Erythroblast (primary cell): ENCODE results near the gene GRIK4.

Experiments
- DNase-seq, 2 experiments: peaks; one replicate each; lab custom pipeline; 2025; lab: John Stamatoyannopoulos, UW
- GATA1 ChIP-seq: IDR thresholded peaks from 2 replicates; pipeline ENCODE4 v1.6.1; 2011; ENCODE audit warnings: low read depth, mild to moderate bottlenecking, control low read depth, low read length, moderate library complexity
- POLR2A ChIP-seq: IDR thresholded peaks from 2 replicates; pipeline ENCODE4 v1.6.1; 2011; ENCODE audit warnings: mild to moderate bottlenecking, low read length

Gene GRIK4

DNA sequence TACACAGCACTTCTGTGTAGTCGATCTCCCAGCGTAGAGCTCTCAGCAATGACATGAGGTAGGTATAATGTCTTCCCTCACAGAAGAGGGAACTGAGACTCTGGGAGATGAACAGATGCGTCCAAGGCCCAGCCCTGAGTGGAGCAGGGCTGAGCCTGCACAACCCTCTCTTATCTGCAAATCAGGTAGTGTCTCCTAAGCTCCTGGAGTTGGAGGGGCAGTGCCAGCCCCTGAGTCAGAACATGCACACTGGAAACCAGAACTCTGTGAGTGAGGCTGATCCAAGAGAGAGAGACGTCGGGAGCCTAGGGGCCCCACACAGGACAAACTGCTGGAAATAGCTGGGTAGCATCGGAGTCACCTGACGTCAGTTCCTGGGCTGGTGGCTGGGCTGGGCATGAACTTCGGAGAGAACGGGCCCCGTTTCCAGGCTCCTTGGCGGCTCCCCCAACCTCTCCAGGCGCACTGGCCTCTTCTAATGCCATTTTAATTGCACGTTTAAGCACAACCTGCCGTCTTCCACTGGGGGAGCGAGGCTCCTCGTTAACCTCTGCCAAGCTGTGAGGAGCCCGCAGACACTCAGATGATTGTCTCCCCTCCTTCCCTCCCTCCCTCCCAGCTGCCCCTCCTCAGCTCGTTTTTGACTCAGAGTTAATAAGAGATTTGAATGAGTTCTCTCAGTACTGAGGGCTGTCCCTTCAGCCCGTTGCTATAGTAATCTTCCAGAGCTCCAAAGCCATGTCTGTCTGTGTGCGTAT lies 321.1 kb downstream of the GRIK4 start:
- DNase-seq, result no peak
- TF ChIP-seq POLR2A (no peak), GATA1 (no peak)

DNA sequence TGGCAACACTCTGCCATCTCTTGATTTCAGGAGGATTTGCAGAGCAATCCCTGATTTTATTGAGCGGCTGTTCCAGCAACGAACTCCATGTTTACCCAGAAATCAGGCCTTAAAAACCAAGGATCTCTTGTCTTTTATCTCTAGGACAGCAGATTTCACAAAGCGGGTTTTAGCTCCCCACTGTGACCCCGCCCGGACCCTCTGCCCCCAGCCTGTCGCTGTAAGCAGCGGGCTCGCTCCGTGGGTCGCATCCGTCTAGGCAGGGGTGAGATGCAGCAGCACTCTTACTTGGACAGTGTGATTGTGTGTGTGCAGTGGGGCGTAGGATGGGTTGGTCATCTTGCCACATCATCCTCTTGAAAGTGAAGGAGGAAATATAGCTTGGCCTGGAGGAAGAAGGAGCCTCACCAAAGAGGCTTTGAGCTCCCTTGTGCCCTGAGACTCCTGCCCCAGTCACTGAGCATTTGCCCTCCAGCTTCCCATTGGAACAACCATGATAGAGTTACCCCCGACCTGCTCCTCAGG lies 323.2 kb downstream of the GRIK4 start:
- no peak for TF ChIP-seq POLR2A
- TF ChIP-seq GATA1, result no peak
- DNase-seq, result no peak

DNA sequence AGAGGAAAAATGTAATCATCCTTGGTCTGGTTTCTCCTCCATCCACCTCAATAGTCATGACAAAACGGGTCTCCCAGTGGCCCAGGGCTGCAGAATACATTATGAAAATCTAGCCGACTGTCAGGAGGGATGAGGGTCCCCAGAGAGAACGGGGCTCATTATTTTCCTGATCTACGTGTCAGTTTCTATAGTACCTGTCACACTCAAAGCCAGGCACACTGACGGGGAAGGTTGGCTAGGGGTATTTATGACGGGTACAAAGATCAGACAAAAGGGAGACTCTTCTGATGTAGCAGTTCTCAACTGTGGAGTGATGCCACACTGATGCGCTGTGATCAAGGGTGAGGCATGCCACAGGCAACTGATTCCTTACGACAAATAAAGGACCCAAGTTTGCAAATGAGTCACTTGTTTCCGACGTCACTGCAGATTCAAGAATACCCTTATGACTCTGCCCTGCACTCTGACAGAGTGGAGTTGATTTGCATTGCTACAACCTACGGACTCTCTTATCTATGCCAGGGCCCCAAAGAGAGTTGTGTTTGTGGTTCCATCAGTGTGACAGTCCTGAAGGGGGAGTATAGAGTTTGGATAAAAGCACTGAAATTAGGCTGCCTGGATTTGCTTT lies 324.2 kb downstream of the GRIK4 start:
- no peak for DNase-seq

DNA sequence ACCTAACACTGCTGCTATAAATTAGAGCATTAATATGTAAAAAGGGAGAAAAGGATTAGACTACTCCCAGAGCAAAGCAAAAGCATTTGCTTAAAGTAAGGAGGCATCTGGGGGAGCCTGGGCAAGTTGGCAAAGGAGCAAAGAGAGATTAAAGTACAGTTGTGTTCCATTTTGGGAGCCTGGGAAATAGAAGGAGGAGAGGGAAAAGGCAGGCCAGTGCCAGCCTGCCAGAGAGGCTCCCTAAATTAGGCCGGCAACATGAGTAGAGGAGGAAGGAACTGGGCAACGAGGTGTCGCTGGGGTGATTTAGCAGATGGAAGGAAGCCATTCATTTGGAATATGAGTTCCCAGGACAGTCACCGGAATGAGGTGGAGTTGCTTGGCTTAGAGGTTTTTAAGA lies 326.1 kb downstream of the GRIK4 start:
- TF ChIP-seq GATA1 (no peak), POLR2A (no peak)
- no peak for DNase-seq

More for the DNA sequence above, 324.2 kb downstream of the GRIK4 start:
- TF ChIP-seq GATA1 (no peak), POLR2A (no peak)

DNA sequence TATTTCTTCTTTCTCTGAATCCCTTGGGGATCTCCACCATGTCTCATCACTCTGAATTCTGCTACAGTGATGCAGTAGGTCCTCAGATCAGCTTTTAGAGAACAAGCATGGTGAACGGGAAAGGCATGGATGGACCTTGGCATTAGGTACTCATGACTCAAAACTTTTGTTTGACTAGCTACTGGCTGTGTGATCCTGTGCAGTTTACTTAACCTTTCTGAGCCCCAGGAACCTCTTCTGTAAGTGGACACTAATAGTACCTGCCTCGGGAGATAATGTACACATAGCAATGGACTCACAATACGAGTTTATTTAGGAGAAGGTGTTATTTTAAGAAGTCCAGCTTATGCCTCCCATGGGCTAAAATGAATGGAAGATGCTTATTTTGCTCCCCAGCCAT lies 327.7 kb downstream of the GRIK4 start:
- TF ChIP-seq POLR2A, result no peak
- TF ChIP-seq GATA1, result no peak
- DNase-seq, result no peak

DNA sequence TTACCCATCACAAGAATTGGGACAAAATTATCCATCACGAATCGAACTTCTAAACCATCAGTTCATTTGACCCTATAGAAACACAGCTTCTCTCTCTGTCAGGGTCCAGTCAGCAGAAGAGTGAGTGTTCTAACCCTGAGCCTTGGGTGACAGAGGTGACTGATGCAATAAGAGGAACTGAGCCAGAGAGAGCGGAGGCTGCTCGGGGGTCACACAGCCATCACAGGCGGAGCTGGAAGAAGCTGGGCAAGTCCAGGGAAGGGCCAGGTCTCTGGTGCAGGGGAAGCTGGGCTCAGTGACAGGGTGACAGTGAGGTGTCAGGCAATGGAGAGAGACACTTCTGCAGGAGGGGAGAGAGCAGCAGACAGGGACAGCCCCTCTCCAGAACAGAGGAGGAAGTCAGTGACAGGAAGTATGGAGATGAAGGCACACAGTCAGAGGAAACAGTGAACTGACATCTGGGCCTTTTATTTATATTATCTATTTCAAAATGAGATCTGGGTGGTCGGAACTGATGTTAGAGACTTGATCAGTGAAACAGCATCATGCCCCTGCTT lies 328.4 kb downstream of the GRIK4 start:
- TF ChIP-seq POLR2A (no peak), GATA1 (no peak)
- no peak for DNase-seq

DNA sequence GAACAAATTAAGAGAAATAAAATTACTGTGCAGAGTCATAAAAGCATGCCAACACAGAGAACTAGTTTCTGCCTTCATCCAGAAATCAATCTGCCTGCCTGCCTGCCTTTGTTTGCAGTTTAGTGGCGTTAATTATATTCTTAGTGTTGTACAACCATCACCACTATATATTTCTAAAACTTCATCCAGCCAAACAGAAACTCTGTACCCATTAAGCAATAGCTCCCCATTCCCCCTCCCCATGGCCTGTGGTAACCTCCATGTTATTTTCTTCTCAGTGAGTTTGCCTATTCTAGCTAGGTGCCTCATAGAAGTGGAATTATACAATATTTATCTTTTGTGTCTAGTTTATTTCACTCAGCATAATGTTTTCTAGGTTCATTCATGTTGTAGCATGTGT lies 329.1 kb downstream of the GRIK4 start:
- DNase-seq, result no peak
- TF ChIP-seq POLR2A, result no peak

DNA sequence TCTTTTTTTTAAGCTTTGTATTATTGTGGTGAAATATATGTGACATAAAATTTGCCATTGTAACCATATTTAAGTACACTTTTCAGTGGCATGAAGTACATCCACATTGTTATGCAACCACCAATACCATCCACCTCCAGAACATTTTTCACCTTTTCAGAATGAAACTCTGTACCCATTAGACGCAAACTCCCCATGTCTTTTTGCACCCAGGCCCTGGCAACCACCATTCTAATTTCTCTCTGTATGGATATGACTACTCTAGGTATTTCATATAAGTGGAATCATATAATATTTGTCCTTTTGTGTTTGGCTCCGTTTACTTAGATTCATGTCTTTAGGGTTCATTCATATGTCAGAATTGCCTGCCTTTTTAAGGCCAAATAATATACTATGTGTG lies 329.5 kb downstream of the GRIK4 start:
- DNase-seq, result no peak
- TF ChIP-seq GATA1 (no peak), POLR2A (no peak)

DNA sequence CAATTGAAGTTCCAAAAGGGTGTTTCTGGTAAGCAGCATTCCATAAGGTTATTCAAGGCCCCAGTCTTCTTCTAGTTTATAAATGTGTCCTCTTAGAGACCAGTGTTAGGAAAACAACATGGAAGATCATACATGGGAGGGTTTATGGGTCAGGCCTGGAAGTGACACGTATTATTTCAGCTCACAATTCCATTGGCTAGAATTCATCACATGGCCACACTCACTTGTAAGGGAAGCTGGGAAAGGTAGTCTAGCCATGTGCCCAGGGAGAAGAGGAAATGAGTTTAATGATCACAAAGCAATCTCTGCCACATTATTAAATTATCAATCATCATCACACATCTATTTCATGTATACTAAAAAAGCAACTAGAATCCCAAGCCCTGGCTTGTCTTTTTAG lies 330.6 kb downstream of the GRIK4 start:
- no peak for DNase-seq
- TF ChIP-seq GATA1 (no peak), POLR2A (no peak)

DNA sequence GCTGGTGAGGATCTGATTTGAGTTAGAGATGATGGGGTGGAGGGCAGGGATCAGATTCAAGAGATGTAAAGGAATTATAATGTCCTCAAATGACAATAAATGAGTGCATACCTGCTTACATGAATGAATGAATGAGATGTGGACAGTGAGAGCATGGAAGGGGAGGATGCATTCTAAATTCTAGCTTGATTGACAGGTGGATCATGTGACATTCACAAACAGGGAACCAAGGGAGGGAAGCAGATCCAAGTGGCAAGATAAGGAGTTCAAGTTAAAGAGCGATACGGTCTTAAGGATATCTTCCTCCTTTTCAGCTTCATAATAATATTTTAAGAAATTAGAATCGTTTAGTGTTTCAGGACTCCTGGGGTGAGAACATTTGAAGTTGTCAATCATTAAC lies 341.9 kb downstream of the GRIK4 start:
- TF ChIP-seq POLR2A (no peak), GATA1 (no peak)
- no peak for DNase-seq

DNA sequence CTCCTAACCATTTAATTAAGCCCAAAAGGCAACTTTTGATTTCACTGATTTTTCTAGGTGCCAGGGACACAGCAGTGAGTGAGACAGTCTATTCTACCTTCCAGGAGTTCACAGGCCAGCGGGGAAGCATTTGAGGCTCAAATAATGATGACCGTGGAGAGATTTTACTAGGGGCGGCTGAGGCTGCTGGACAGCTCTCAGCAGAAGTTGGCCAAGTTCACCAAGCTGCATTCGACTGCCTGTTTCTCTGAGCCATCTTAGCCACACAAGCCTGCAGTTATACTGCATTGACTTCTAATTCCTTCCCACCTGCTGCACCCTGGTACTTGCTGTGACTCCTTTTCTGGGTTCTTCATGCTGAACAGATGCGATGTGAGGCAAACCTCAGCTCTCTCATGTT lies 343.4 kb downstream of the GRIK4 start:
- no peak for DNase-seq
- no peak for TF ChIP-seq POLR2A
- no peak for TF ChIP-seq GATA1

DNA sequence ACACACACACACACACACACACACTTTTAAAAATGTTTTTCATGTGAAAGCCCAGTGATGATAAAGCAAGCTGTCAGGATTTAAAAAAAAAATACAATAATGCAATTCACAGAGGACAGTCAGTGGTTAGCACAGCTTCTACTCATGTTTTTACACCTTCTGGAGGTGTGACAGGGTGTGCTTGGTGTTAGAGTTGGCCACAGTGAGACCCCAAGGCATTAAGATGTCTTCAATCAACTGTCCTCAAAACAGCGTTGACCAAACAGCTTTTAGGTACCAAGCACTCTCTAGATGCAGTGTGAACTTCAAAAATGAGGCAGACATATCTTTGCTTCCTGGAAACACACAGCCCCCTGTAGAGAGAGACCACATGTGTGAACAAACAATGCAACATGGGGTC lies 346.0 kb downstream of the GRIK4 start:
- no peak for TF ChIP-seq GATA1
- TF ChIP-seq POLR2A, result no peak
- DNase-seq, result no peak

DNA sequence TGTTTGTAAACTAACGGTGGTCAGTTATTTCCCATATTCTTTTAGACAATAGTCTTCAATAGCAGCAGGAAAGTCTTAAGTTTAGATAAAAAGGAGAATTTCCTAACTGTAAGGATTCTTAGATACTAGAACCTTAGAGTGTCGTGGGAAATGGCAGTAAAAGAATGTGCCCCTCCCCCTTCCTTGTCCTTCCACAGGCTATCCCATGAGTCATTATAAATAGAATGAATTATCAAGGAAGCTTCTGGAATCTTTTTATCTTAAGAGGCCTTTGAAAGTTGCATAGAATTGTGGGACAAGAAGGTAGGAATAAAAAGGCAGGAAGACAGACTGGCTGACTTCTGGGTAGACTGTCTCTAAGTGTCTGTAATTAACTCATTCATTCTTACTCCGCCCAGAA lies 347.2 kb downstream of the GRIK4 start:
- DNase-seq, result no peak
- TF ChIP-seq GATA1 (no peak), POLR2A (no peak)

DNA sequence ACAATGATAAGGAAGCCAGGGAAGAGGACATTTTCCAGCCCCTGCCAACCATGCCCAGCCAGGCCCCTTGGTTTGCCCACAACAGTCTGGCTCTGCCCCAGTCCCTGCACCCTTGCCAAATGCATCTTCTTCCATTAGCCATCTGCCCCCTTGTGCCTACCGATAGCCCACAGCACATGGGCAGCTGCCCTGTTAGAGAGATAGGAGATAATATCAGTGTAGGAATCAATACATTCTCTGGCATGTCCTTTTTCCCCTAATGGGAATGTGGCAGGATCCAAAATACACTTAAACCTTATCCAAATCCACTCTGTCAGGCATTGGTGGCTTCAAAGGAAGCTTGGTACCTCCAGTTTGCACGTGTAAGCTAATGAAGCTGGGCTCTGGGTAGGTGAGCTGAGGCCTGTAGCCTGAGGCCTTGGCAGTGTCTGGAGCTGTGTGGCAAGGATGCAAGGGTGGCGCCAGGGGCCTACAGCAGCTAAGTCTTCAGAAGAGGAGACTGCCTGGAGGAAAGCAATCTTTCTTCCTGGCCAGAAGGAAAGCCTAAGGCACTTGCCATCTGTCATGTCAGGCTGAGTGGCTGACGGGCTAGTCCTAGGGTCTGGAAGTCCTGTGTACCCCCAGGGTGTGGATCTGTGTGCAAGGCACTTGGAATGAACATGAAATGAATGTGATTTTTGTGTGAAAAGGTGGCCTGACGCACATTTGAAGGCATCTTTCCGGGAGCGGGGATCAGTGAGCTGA lies 348.2 kb downstream of the GRIK4 start:
- TF ChIP-seq POLR2A (no peak), GATA1 (no peak)
- no peak for DNase-seq
